ENCODE measurements around the gene B3GALT5.
"Not testable (repeated sequence)": the region's sequence is repeated elsewhere in the genome, so short reads cannot be mapped to it uniquely, and the experiment has no call there.

The B3GALT5 gene, protein sequence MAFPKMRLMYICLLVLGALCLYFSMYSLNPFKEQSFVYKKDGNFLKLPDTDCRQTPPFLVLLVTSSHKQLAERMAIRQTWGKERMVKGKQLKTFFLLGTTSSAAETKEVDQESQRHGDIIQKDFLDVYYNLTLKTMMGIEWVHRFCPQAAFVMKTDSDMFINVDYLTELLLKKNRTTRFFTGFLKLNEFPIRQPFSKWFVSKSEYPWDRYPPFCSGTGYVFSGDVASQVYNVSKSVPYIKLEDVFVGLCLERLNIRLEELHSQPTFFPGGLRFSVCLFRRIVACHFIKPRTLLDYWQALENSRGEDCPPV

DNA sequence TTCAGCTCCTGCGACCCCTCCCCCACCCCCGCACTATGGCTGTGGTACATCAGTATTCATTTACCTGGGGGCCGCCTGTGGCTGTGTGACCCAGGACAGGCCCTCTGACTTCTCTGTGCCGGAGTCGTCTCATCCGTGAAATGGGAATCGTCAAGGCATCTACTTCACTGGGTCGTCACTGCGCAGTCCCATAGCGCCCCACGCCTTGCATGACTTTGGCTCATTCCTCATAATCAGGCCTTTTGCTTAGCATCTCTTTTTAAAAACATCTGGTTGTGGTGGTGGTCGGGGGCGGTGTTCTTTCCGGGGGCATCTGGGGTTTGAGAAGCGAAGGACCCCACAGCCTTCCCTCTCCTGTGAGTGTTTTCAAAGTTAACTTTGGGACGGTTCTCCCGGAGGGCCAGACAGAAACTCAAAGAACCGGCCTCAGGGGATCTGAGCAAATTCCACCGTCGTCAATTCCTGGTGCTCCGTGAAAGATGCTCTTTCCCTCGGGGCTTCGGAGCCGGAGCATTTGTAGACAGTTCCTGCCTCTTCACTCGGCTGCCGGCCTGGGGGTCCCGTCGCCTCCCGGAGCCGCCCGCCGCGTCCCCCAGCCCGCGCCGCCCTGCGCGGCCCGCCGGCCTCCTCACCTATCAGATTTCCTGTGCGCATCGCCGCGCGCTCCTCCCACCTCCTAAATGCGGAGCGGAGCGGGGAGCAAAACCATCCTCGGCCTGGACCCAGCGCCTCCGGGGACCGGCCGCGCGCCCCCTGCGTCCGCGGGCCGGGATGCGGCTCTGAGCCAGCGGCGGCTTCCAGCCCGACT lies at the start of gene B3GALT5:
B3GALT5 (plus strand) TSS at position 708 of the 808 bp plus-strand sequence. CDS start 47,620 bp downstream, outside the sequence.
- DNase-seq = no peak

DNA sequence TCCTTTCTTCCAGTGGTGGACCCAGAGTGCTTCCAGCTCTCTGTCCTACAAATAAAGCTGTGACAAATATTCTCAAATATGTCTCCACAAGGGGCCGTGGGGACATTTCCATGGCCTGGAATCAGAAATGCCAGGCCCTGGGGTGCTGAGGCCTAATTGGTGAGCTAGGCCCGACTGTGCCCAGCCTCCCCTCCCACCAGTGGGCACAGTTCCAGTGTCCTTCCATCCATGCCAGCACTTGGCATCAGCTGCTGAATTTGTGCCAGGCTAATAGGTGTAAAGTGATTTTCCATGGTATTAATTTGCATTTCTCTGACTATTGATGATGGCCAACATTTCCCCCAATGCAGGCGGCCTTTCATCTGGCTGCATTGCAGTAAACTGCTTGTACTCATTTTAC lies 48.5 kb upstream of the B3GALT5 start:
- DNase-seq = no peak

DNA sequence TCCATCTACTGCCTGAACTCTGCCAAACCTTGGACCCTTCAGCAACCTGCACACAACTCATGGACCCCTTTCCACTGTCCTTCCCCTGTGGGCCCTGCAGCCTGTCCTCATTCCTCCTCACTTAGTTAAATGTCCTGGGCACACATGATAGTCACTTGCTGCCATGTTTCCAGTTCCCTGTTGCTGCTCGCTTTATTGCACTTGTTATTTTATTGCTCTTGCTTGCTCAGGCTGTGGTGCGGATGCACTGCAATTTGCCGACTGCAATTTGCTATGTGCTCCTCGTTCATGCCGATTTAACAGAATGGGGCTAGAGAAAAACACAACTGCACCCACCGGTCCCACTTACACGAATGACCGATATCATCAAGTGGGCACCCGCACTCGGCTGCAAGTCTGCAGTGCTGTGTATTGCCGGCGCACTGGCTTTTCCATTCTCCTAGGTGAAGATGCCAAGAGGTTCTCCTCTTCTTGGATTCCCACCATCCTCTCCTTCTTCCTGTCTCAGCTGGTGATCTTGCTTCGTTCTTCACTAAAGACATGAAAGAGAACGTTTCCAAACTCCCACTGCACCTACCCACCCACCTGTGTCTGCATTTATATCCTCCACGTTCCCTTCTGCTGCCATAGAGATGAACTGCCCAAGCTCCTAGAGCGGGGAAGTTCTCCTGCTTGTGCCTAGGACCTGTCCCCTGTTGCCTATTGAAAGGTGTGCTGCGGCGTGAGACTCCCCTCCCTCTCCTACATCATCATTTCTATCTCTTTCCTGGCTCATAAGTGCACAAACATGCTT lies 45.4 kb upstream of the B3GALT5 start:
- no peak for DNase-seq

DNA sequence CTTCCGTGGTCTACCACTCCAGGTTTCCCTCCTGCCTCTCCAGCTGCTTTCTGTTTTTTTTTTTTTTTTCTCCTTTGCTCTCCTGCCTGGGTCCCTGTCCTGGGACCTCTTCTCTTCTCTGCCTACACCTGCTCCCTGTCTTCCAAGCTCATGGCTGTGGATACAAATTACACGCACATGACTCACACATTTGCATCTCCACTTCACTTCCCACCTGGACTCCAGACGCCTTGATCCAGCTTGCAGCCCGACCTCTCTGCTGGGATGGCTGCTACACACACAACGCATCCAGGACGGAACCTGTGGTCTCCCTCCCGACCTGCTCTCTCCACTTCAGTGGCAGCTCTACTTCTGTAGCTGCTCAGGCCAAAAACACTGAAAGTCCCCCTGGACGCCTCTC lies 44.4 kb upstream of the B3GALT5 start:
- no peak for DNase-seq

DNA sequence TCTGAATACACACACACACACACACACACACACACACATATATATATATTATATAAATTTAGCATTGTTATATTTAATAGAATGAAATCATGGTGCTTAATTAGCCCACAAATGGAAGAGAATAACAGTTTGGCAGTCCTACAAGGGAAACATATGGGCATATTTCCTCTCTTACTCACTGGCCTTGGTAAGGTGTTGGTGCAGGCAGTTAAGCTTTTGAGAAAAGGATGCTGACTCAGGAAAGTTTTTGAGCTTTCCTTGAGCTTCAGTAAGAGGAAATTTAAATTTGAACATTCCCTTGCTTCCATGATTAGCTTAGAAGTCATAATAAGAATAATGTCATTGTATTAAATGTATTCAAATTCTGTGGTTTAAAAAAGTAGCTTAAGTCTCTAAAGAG lies 37.0 kb upstream of the B3GALT5 start:
- DNase-seq = no peak

DNA sequence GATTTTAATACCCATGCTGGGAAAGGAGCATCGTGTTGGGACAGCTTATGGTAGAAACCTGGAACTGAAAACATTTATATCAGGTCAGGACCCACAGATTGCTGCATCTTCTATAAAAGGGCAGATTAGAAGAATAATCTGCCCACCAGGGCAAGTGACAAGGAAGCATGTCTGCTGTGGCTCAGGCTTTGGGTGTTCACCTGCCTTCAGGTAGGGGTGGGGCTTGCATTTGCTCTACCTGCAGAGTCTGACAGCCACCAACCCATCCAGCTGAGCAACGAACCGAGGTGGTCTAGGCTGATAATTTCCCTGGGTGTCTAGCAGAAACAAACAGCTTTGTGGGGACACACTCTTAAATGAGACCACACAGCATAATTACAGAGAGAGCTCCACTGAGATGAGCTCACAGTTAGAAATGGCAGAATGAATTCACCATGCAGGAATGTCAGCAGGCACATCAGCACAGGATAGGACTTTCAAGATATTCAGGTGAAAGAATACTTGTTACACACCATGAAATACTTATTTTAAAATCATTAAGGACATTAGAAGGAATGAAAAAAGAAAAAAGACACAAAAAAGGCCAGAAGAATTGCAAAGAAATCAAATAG lies 36.1 kb upstream of the B3GALT5 start:
- no peak for DNase-seq

DNA sequence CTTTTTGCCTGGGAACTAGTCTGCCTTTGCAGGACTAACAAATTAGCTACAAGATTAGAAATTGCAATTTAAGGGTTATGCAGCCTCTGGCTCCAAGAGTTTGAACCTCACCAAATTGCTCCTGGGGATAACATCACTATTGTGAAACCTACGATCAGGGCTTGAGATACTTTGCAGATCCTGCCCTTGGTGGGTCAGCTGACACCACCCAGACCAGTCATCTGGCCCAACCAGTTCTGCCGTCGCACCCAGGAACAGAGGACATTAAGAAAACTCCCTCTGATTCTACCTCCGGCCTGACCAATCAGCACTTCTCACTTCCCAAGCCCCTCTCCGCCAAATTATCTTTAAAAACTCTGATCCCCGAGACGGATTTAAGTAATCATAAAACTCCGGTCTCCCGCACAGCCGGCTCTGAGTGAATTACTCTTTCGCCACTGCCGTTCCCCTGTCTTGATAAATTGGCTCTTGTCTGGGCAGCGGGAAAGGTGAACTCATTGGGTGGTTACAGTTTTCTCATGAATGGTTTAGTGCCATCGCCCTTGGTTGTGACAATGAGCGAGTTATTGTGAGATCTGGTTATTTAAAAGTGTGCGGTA lies 32.9 kb upstream of the B3GALT5 start:
- no peak for DNase-seq

DNA sequence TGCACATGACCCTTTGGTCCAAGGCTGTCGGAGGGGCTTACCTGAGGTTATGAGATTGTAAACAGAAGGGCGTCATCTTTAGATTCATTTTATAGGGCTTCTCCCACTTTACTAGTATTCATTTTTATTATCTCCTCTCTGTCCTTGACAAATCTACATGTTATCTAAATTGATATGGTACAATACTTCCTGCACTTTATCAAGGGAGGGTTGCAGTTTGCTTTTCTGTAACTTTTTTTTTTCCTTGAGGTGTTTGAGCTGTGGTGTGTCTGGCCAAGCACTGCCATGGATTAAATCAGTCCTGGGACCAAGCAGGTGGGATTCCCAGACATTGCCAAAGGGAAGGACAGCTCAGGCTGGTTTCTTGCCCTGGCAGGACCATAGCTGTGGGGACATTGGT lies 32.0 kb upstream of the B3GALT5 start:
- no peak for DNase-seq

DNA sequence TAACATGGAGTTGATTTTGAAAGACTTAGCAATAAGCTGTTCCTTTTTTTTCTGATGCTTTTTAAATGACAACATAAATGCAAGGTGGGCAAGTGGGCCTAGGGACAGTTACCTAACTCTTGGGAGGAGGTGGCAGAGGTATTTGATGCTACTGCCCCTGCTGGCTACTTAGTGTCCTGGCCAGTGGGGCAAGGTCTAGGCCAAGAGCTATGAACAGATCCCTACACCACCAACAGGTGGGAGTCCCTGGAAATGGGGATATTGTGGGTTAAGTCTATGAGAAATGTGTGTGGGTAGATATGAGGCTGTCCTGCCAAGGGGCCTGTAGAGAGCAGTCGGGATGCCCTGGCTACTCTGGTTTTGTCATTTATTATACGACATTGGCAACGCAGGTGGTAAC lies 31.3 kb upstream of the B3GALT5 start:
- DNase-seq = no peak

DNA sequence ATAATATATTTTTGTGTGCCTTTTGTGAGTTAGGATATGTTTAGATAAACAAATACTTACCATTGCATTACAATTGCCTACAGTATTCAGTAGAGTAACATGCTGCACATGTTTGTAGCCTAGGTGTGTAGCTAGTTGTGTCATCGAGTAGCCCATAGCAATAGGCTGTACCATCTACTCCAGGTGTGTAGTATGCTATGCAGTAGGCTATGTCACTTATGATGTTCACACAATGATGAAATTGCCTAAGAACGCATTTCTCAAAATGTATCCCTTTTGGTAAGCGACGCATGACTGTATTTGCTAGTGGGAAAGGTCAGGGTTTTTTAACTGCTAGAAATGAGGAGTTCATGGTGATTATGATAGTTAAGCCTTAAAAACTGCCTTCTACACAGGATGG lies 30.0 kb upstream of the B3GALT5 start:
- DNase-seq = no peak

DNA sequence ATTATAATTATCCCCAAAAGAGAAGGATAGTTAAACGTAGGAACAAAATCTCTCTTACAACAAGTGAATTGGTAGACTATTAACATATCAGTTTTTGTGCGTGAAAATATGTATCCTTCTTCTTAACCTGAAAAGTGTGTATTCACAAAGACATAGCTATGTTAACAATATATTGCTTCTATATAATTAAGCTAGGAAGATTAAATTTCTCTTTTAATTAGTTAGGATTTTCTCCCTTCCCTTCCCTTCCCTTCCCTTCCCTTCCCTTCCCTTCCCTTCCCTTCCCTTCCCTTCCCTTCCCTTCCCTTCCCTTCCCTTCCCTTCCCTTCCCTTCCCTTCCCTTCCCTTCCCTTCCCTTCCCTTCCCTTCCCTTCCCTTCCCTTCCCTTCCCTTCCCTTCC lies 29.2 kb upstream of the B3GALT5 start:
- not testable (repeated sequence) for DNase-seq

DNA sequence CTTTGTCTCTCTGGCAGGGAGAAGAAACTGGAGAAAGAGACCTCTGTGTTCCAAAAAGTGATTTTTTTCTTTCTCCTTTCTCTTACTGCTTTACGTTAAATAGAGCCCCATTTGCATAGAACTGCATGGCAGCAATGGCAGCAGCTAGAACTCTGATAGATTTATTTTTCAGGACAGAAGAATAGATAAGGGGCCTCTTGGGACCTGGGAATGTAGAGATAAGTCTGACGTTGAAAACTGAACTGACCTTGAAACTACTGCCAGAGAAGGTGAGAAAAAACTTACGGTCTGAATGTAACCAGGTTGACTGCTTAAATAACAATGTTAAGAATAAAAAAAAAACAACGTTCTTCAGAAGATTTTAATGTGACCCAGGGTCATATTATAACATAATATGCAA lies 25.4 kb upstream of the B3GALT5 start:
- no peak for DNase-seq

DNA sequence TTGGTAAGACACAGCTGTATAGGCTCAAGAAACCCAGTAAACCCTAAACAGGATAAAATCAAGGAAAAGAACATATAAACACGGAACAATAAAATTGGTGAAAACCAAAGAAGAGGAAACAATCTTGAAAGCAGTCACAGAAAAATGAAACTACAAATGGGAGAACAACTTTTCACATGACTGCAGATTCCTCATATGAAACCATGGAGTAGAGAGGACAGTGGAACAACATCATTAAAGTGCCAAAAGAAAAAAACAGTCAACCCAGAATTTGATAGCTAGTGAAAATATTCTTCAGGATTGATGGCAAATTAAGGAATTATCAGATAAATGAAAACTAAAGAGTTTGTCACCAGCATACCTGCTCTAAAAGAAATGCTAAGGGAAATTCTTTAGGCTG lies 23.9 kb upstream of the B3GALT5 start:
- no peak for DNase-seq

DNA sequence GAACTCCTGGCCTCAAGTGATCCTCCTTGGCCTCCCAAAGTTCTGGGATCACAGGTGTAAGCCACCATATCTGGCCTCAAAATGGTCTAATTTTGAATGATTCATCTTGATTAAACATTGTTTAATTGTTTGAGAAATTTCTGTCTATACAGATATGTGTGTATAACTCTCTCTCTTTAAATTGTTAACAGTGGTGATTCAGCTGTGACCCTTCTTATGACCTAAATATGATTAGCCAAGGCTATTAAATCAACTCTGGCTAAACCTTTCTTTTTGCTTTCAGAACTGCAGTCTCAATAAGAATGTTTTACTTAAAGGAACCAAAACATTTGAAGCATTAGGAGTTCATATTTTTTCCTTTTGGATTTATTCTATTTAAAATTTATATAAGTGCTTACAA lies 19.2 kb upstream of the B3GALT5 start:
- DNase-seq = no peak

DNA sequence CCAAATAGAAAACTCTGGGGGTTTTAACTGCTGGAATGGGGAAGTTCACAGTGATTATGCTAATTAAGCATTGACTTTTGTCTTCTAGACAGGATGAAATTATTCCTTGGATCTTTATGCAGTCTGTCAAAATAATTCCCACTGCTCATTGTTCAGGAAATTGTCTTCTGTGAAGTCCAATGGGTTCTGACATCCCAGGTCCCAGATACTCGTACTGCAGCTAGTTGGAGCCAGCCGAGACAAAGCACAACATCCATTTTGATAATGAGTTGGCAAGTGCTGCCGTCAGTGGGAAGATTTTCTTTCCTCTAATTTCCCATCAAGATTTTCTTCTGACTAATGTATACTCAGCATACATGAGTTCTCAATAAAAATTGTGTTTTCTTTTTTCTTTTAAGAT lies 17.3 kb upstream of the B3GALT5 start:
- DNase-seq = no peak

DNA sequence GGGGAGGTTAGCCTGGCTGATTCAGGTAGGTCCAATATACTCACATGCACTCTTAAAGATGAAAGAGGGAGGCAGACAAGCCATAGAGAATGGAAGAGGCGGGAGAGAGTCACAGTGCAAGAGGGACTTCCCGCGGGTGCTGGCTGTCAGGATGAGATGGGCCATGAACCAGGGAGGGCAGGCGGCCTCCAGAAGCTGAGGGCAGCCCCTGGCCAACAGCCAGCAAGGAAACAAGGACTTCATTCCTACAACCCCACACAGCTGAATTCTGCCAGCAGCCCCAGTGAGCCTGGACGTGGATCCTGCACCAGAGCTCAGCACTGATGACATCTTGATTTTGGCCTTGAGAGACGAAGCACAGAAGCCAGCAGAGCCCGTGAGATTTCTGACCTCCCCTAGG lies 15.1 kb upstream of the B3GALT5 start:
- DNase-seq = no peak

DNA sequence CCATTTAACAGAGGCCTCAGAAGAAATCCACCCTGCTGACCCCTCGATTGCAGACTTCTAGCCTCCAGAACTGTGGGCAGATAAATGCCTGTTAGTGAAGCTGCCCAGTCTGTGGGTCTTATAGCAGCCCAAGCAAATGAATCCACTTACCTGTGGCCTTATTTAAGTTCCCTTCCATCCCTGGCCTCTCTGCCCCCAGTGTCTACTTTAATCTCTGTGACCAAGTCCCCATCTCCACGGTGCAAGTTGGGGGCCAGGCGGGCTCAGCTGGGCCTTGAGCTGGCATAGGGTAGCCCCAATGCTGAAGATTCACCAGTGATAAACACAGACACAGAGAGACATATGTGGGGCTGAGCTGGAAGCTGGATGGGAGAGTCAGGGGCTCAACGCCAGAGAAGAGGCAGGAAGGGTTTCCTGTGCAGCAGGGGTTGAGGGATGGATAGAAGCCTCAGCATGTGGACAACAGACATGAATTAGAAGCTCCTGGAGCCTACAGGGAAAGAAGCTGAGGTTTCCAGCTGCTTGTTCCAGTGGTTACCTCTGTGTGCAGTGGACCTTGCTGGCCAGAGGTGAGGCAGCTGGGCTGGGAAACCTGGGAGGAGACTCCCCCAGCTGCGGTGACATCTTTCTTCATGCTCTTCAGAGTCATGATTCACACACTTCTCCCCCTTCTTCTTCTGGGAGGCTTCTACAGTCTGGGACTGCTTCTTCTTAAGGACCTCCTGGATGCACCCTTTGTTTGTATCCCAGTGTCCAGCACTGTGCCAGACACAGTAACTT lies 13.4 kb upstream of the B3GALT5 start:
- DNase-seq = no peak

DNA sequence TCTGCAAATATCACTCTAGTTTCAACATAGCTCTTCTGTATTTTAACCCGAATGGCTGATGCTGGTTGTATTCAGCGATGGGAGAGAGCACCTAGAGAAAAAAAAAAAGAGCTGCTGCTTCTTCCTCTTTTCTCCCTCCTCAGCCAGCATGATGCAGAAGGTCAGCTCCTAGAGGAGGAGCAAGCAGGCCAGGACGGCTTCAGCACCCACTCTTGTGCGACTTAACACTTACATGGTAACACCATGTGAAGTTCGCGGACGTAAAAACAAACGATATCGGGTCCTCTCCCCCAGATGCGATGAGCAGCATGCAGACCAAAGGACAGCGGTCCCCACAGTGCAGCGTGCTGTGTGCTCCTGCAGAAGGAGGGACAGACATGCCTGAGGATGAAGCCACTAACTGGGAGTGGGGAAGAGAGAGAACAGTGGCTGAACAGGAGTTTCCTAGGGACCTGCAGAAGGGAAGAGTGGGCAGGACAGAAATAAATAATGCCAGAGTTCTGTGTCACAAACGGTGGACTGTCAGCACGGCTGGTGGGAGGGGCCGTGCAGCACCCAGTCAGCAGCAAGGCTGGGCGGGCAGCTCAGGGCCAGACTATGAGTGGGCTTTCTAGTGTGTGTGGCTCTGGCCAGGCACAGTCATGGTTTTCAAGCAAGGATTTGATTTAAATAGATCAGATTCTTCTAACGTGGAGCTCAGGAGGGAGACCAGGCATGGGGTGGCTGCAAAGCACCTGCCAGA lies 11.4 kb upstream of the B3GALT5 start:
- DNase-seq = no peak

DNA sequence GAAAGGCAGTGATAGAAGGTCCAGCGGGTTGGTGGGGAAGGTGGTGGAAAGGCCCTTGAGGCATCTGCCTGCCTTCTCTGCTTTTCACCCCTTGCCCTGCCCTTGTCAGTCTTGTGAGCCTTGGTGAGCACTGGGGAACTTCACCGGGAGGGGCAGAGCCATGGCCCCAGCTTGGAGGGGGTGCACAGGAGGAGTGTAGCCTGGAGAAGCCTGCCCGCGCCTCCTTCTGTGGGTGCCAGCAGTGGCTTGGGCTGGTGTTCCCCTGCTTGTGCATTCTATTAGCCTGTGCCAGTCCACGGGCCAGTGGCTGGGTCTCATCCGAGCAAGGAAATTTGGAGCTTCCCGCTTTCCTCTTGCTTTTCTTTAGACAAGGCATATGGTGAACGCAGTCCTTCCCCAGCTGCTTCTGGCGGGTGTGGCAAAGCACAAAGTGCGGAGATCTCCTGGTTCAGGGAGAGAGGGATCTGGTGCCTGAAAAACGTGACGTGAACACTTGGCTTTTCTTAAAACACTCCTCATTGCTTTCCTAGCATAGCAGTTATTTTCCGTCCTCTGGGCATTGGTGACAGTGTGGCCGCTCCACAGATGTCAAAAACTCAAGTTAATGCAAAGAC lies 10.6 kb upstream of the B3GALT5 start:
- no peak for DNase-seq

DNA sequence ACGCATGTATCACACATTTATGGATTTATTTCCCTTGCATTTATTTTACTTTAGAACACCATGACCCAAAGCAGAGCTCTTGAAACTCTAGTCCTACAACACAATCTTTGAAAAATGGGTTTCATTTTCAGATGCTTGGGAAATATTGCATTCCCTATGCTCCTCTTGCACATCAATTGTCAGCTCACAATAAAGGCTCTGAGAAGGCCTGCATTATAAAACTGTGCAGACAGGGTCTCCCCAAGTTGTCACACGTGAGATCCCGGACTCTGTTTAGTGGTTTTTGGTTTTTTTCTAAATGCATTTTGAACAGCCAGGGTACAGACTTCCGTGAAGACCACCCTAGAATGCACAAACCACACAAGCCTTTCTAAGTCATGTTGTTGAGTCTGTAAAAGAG lies 9.9 kb upstream of the B3GALT5 start:
- DNase-seq = no peak

DNA sequence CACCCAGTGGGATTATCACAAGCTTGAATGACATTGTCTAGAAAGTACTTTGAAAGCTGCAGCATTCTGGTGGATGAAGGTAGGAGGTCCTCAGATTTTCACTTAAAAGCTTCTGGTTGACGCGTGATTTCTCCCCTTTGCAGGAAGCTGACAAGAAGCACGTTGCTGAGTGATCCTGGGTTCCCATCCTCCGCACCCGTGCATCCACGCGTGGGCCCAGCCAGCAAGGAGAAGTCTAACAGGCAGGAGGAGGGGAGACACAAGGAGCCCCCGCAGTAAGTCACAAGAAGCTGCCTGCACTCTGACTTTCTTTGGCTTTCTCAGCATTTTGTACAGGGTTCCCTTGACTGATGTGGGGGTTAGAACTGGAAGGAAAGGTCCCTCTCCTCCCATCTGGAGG lies 7.8 kb upstream of the B3GALT5 start:
- DNase-seq = no peak

Data from suppressor macrophage treated with lipopolysaccharide for 4 hours (primary cell).